IPS DF 6.9 (cell line): ENCODE results near the gene DOCK9.

Experiments
- DNase-seq: peaks from one replicate; pipeline ENCODE4 v3.0.0-alpha.2; 2013; ENCODE audit warnings: low read depth, low spot score
- H3K27ac ChIP-seq: one replicate; pipeline ENCODE4 v1.5.1; 2013; ENCODE audit warnings: low read length, control low read depth
- H3K27me3 ChIP-seq: 2 replicates; pipeline ENCODE4 v1.6.1; 2013; ENCODE audit warnings: mild to moderate bottlenecking, low read length; ENCODE audit not compliant: control insufficient read depth, insufficient read depth
- H3K36me3 ChIP-seq: 2 replicates; pipeline ENCODE4 v1.6.1; 2013; ENCODE audit warnings: low read length; ENCODE audit not compliant: control insufficient read depth, insufficient read depth
- H3K4me1 ChIP-seq: 2 replicates; pipeline ENCODE4 v1.6.1; 2013; ENCODE audit warnings: low read length; ENCODE audit not compliant: control insufficient read depth, insufficient read depth
- H3K4me3 ChIP-seq: 2 replicates; pipeline ENCODE4 v1.5.1; 2013; ENCODE audit warnings: mild to moderate bottlenecking, low read length
- H3K9me3 ChIP-seq: 2 replicates; pipeline ENCODE4 v1.6.1; 2013; ENCODE audit warnings: low read length, inconsistent platforms; ENCODE audit not compliant: control insufficient read depth, insufficient read depth
- WGBS: extraction: QIAGEN DNeasy Blood & Tissue Kit; methylation state at CpG from one replicate; pipeline ENCODE4 v1.1.7; 2013; ENCODE audit warnings: mixed read lengths, missing lambda C conversion rate; ENCODE audit not compliant: insufficient read length, insufficient coverage; 5-methylcytosine and 5-hydroxymethylcytosine counted together

DOCK9 gene

GRCh38 chr13:98877936-98878335 lies 99.9 kb downstream of the DOCK9 start:
- Histone ChIP-seq H3K9me3 (no peaks in the 10 kb centered on the region), H3K27ac (no peak overlapping the region), H3K4me3 (no peak overlapping the region), H3K27me3 (no peaks in the 10 kb centered on the region), H3K36me3 (no peaks in the 10 kb centered on the region), H3K4me1 (peaks cover 5% of the 10 kb centered on the region; the same call in 1 of the 2 replicates)
- no CpG with 5 or more reads among the region's 4 CpGs for WGBS
- DNase-seq: no peak

GRCh38 chr13:98877466-98877865 lies 100.4 kb downstream of the DOCK9 start:
- no peaks in the 10 kb centered on the region for H3K9me3 ChIP-seq
- DNase-seq: no peak
- H3K4me1 ChIP-seq: peaks cover 5% of the 10 kb centered on the region; the same call in 1 of the 2 replicates
- H3K27me3 ChIP-seq: no peaks in the 10 kb centered on the region
- H3K27ac ChIP-seq: no peak overlapping the region
- WGBS: no CpG with 5 or more reads among the region's 3 CpGs
- no peak overlapping the region for H3K4me3 ChIP-seq
- no peaks in the 10 kb centered on the region for H3K36me3 ChIP-seq

- Histone ChIP-seq H3K36me3 (no peaks in the 10 kb centered on the region), H3K27ac (no peak overlapping the region), H3K4me3 (no peak overlapping the region), H3K4me1 (peaks cover 5% of the 10 kb centered on the region; the same call in 1 of the 2 replicates), H3K9me3 (no peaks in the 10 kb centered on the region), H3K27me3 (no peaks in the 10 kb centered on the region)
- no CpG with 5 or more reads among the region's 1 CpG for WGBS
- DNase-seq: no peak
Measured at GRCh38 chr13:98875146-98875729, 102.6 kb downstream of the DOCK9 start.

- no CpG with 5 or more reads among the region's 2 CpGs for WGBS
- H3K9me3 ChIP-seq: no peaks in the 10 kb centered on the region
Measured at GRCh38 chr13:98874029-98874397, 103.9 kb downstream of the DOCK9 start.

GRCh38 chr13:98873377-98874028 lies 104.4 kb downstream of the DOCK9 start:
- no peak overlapping the region for H3K27ac ChIP-seq
- no peaks in the 10 kb centered on the region for H3K9me3 ChIP-seq
- peaks cover 5% of the 10 kb centered on the region; the same call in 1 of the 2 replicates for H3K4me1 ChIP-seq
- no peak for DNase-seq
- WGBS: no CpG with 5 or more reads among the region's 3 CpGs
- H3K4me3 ChIP-seq: no peak overlapping the region
- H3K27me3 ChIP-seq: no peaks in the 10 kb centered on the region
- H3K36me3 ChIP-seq: no peaks in the 10 kb centered on the region

More at GRCh38 chr13:98874029-98874397, 103.9 kb downstream of the DOCK9 start:
- H3K4me3 ChIP-seq: no peak overlapping the region
- DNase-seq: no peak
- H3K36me3 ChIP-seq: no peaks in the 10 kb centered on the region
- H3K27ac ChIP-seq: no peak overlapping the region
- peaks cover 5% of the 10 kb centered on the region; the same call in 1 of the 2 replicates for H3K4me1 ChIP-seq
- no peaks in the 10 kb centered on the region for H3K27me3 ChIP-seq

- H3K9me3 ChIP-seq: no peaks in the 10 kb centered on the region
Measured at GRCh38 chr13:98871727-98872126, 106.1 kb downstream of the DOCK9 start.

GRCh38 chr13:98869408-98870090 lies 108.3 kb downstream of the DOCK9 start:
- no CpG with 5 or more reads among the region's 6 CpGs for WGBS
- Histone ChIP-seq H3K36me3 (no peaks in the 10 kb centered on the region), H3K4me1 (no peaks in the 10 kb centered on the region), H3K4me3 (no peak overlapping the region), H3K9me3 (no peaks in the 10 kb centered on the region), H3K27me3 (no peaks in the 10 kb centered on the region), H3K27ac (no peak overlapping the region)
- DNase-seq: no peak

More at GRCh38 chr13:98871727-98872126, 106.1 kb downstream of the DOCK9 start:
- Histone ChIP-seq H3K27me3 (no peaks in the 10 kb centered on the region), H3K27ac (no peak overlapping the region), H3K36me3 (no peaks in the 10 kb centered on the region), H3K4me3 (no peak overlapping the region), H3K4me1 (peaks cover 5% of the 10 kb centered on the region; the same call in 1 of the 2 replicates)
- no peak for DNase-seq
- WGBS: no CpG with 5 or more reads among the region's 13 CpGs

GRCh38 chr13:98868932-98869331 lies 108.9 kb downstream of the DOCK9 start:
- Histone ChIP-seq H3K4me3 (no peak overlapping the region), H3K27me3 (no peaks in the 10 kb centered on the region), H3K4me1 (no peaks in the 10 kb centered on the region), H3K9me3 (no peaks in the 10 kb centered on the region), H3K36me3 (no peaks in the 10 kb centered on the region), H3K27ac (no peak overlapping the region)
- DNase-seq: no peak
- no CpG with 5 or more reads among the region's 3 CpGs for WGBS

- no CpG with 5 or more reads among the region's 1 CpG for WGBS
Measured at GRCh38 chr13:98866882-98867281, 111.0 kb downstream of the DOCK9 start.

GRCh38 chr13:98860491-98860890 lies 117.4 kb downstream of the DOCK9 start:
- no peak overlapping the region for H3K4me3 ChIP-seq
- no CpG with 5 or more reads among the region's 6 CpGs for WGBS
- H3K36me3 ChIP-seq: no peaks in the 10 kb centered on the region
- DNase-seq: no peak
- no peaks in the 10 kb centered on the region for H3K9me3 ChIP-seq
- no peaks in the 10 kb centered on the region for H3K4me1 ChIP-seq
- H3K27me3 ChIP-seq: no peaks in the 10 kb centered on the region
- no peak overlapping the region for H3K27ac ChIP-seq

More at GRCh38 chr13:98866882-98867281, 111.0 kb downstream of the DOCK9 start:
- H3K27ac ChIP-seq: no peak overlapping the region
- H3K4me3 ChIP-seq: no peak overlapping the region
- H3K36me3 ChIP-seq: no peaks in the 10 kb centered on the region
- no peaks in the 10 kb centered on the region for H3K27me3 ChIP-seq
- no peak for DNase-seq
- no peaks in the 10 kb centered on the region for H3K4me1 ChIP-seq
- no peaks in the 10 kb centered on the region for H3K9me3 ChIP-seq
